ENCODE data around the gene OR5AK2. TPM values are rescaled to one million over a fixed set of nuclear protein-coding genes. Genes with fewer than 3 reads are reported as not detected.
"Not testable (repeated sequence)": the region's sequence is repeated elsewhere in the genome, so short reads cannot be mapped to it uniquely, and the experiment has no call there.

The OR5AK2 gene, protein sequence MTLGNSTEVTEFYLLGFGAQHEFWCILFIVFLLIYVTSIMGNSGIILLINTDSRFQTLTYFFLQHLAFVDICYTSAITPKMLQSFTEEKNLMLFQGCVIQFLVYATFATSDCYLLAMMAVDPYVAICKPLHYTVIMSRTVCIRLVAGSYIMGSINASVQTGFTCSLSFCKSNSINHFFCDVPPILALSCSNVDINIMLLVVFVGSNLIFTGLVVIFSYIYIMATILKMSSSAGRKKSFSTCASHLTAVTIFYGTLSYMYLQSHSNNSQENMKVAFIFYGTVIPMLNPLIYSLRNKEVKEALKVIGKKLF
- total RNA-seq (2014; rRNA removed; shearing (Covaris generic)) = not detected in 2 replicates

DNA sequence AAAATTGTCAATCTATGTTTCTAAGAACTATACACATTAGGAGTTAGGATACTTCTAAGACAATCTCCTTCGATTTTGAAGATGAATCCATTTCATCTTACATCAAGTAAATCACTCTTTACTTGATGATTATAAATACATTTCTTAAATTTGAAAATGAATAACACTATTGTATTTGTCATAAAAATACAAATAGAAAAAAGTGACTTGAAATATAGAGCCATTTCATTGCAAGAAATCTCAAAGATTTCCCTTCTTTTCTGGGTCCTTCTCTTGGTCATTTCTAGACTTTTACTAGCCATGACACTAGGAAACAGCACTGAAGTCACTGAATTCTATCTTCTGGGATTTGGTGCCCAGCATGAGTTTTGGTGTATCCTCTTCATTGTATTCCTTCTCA, at the start of gene OR5AK2:
OR5AK2 (plus strand) TSS at position 301 of the 400 bp plus-strand sequence; CDS start at position 301, 0 bp downstream.
- Histone ChIP-seq H3K36me3 (no peaks in the 10 kb centered on the region), H3K9me3 (replicated peaks) (no peaks in the 10 kb centered on the region), H3K4me3 (no peak within 1 kb of the TSS), H3K4me1 (no peaks in the 10 kb centered on the region), H3K27ac (no peak within 1 kb of the TSS), H3K27me3 (no peaks in the 10 kb centered on the region)
- no peak for DNase-seq

- not testable (repeated sequence) for H3K27me3 ChIP-seq; H3K4me3 ChIP-seq; DNase-seq; H3K36me3 ChIP-seq; H3K4me1 ChIP-seq; H3K9me3 ChIP-seq (replicated peaks); H3K27ac ChIP-seq
These were observed 43.2 kb upstream of the OR5AK2 start for GRCh38 chr11:56945526-56945925.

DNA sequence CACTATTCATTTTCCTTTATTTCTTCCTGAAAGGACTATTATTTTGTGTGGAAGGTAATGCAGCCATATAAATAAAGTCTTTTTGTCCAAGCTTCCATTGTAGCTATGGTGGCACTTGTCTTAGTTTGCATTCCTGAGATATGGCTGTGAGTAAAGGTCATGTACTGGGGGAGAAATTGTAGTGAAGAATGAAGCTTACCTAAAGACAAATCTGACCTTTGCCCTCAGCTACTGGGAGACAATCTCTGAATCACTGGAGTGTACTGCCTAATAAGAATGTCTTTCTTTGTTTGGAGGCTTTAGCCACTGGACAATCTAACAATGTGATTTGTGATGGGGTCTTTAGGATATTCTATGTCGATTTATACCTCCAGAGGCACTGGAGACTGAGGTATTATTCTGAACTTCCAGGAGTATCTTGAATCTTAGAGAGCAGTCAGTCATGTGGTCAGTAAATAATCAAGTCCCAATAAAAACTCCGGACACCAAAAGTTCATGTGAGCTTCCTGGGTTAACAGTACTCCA, 39.7 kb upstream of the OR5AK2 start:
- H3K4me3 ChIP-seq = no peak overlapping the region

GRCh38 chr11:56950510-56950909, 38.2 kb upstream of the OR5AK2 start:
- no peaks in the 10 kb centered on the region for H3K27me3 ChIP-seq
- H3K9me3 ChIP-seq (replicated peaks) = no peaks in the 10 kb centered on the region
- no peak for DNase-seq
- no peak overlapping the region for H3K4me3 ChIP-seq
- H3K4me1 ChIP-seq = no peaks in the 10 kb centered on the region
- H3K36me3 ChIP-seq = no peaks in the 10 kb centered on the region
- no peak overlapping the region for H3K27ac ChIP-seq

More for the DNA sequence above, 39.7 kb upstream of the OR5AK2 start:
- no peak overlapping the region for H3K27ac ChIP-seq
- no peaks in the 10 kb centered on the region for H3K36me3 ChIP-seq
- no peak for DNase-seq
- no peaks in the 10 kb centered on the region for H3K27me3 ChIP-seq
- H3K4me1 ChIP-seq = no peaks in the 10 kb centered on the region
- no peaks in the 10 kb centered on the region for H3K9me3 ChIP-seq (replicated peaks)

DNA sequence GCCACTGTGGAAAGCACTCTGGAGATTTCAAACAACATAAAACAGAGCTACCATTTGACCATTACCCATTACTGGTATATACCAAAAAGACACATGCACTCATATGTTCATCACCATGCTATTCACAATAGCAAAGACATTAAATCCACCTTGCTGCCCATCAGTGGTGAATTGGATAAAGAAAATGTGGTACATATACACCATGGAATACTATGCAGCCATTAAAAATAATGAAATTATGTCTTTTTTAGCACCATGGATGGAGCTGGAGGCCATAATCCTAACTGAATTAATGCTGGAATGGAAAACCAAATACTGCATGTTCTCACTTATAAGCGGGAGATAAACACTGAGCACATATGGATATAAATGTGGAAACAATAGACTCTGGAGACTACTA, 34.8 kb upstream of the OR5AK2 start:
- not testable (repeated sequence) for DNase-seq; H3K36me3 ChIP-seq; H3K27ac ChIP-seq; H3K9me3 ChIP-seq (replicated peaks); H3K4me1 ChIP-seq; H3K4me3 ChIP-seq; H3K27me3 ChIP-seq

DNA sequence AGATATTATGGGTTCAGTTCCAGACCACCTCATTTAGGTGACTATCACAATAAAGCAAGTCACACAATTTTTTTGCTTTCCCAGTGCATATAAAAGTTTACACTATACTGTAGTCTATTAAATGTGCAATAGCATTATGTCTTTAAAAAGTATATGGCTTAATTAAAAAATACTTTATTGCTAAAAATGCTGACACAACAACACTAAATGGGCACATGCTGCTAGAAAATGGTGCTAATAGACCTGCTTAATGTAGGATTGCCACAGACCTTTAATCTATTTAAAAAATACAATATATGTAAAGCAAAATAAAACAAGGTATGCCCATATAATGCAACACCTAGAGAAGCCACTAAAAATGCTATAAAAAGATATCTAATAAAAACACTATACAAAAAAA, 27.1 kb upstream of the OR5AK2 start:
- H3K4me1 ChIP-seq = no peaks in the 10 kb centered on the region
- no peak overlapping the region for H3K4me3 ChIP-seq
- no peaks in the 10 kb centered on the region for H3K36me3 ChIP-seq
- H3K27ac ChIP-seq = no peak overlapping the region
- no peaks in the 10 kb centered on the region for H3K9me3 ChIP-seq (replicated peaks)
- no peaks in the 10 kb centered on the region for H3K27me3 ChIP-seq
- DNase-seq = no peak

DNA sequence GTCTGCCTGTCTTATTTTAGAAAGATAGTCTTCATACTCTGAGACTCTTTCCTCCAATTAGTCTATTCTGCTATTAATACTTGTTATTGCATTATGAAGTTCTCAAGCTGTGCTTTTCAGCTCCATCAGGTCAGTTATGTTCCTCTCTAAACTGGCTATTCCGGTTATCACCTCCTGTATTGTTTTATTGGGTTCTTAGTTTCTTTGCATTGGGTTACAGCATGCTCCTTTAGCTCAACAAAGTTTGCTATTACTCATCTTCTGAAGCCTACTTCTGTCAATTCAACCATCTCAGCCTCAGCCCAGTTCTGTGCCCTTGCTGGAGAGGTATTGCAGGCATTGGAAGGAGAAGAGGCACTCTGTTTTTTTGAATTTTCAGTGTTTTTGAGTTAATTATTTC, 21.0 kb upstream of the OR5AK2 start:
- H3K36me3 ChIP-seq = no peaks in the 10 kb centered on the region
- no peak overlapping the region for H3K27ac ChIP-seq
- DNase-seq = no peak
- H3K4me3 ChIP-seq = no peak overlapping the region
- no peaks in the 10 kb centered on the region for H3K9me3 ChIP-seq (replicated peaks)
- H3K4me1 ChIP-seq = no peaks in the 10 kb centered on the region
- H3K27me3 ChIP-seq = no peaks in the 10 kb centered on the region

DNA sequence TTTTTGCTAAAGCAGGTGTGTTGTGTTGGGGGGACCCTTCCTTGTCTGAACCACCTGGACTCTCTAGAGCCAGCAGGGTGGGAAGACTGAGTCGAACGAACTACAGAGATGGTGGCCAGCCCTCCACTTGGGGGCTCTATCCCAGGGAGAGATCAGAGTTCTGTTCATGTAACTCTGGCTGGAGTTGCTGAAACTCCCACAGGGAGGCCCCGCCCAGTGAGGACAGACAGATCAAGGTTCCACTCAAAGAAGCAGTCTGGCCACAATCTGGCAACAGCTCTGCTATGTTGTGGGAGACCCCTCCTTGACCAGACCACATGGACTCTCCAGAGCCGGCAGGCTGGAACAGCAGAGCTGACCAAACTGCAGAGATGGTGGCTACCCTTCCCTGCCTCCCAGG, 20.2 kb upstream of the OR5AK2 start:
- no peak for DNase-seq
- H3K4me3 ChIP-seq = no peak overlapping the region

GRCh38 chr11:56977314-56977713, 11.4 kb upstream of the OR5AK2 start:
- DNase-seq = no peak
- Histone ChIP-seq H3K27ac (no peak overlapping the region), H3K4me3 (no peak overlapping the region), H3K9me3 (replicated peaks) (no peaks in the 10 kb centered on the region), H3K36me3 (no peaks in the 10 kb centered on the region), H3K27me3 (no peaks in the 10 kb centered on the region), H3K4me1 (no peaks in the 10 kb centered on the region)

More for the DNA sequence above, 20.2 kb upstream of the OR5AK2 start:
- no peaks in the 10 kb centered on the region for H3K4me1 ChIP-seq
- H3K27ac ChIP-seq = no peak overlapping the region
- H3K27me3 ChIP-seq = no peaks in the 10 kb centered on the region
- H3K9me3 ChIP-seq (replicated peaks) = no peaks in the 10 kb centered on the region
- no peaks in the 10 kb centered on the region for H3K36me3 ChIP-seq

DNA sequence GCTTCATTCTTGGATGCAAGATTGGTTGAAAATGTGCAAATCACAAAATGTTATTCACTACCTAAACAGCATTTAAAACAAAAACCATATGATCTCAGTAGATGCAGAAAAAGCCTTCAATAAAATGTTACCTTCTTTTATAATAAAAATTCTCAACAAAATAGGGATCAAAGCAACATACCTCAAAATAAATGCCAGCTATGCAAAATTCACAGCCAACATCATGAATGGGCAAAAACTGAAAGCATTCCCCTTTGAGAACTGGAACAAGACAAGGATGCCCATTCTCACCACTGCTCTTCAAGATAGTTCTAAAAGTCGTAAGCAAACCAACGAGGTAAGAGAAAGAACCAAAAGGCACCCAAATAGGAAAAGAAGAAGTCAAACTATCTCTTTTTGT, 2.0 kb downstream of the OR5AK2 start:
- no peak overlapping the region for H3K27ac ChIP-seq
- DNase-seq = no peak
- H3K27me3 ChIP-seq = no peaks in the 10 kb centered on the region
- H3K36me3 ChIP-seq = no peaks in the 10 kb centered on the region
- no peaks in the 10 kb centered on the region for H3K4me1 ChIP-seq
- no peak overlapping the region for H3K4me3 ChIP-seq
- H3K9me3 ChIP-seq (replicated peaks) = no peaks in the 10 kb centered on the region

GRCh38 chr11:56994532-56994931, 5.8 kb downstream of the OR5AK2 start:
- no peak for DNase-seq
- no peaks in the 10 kb centered on the region for H3K9me3 ChIP-seq (replicated peaks)
- no peaks in the 10 kb centered on the region for H3K4me1 ChIP-seq
- H3K4me3 ChIP-seq = no peak overlapping the region
- H3K27me3 ChIP-seq = no peaks in the 10 kb centered on the region
- no peaks in the 10 kb centered on the region for H3K36me3 ChIP-seq
- H3K27ac ChIP-seq = no peak overlapping the region

DNA sequence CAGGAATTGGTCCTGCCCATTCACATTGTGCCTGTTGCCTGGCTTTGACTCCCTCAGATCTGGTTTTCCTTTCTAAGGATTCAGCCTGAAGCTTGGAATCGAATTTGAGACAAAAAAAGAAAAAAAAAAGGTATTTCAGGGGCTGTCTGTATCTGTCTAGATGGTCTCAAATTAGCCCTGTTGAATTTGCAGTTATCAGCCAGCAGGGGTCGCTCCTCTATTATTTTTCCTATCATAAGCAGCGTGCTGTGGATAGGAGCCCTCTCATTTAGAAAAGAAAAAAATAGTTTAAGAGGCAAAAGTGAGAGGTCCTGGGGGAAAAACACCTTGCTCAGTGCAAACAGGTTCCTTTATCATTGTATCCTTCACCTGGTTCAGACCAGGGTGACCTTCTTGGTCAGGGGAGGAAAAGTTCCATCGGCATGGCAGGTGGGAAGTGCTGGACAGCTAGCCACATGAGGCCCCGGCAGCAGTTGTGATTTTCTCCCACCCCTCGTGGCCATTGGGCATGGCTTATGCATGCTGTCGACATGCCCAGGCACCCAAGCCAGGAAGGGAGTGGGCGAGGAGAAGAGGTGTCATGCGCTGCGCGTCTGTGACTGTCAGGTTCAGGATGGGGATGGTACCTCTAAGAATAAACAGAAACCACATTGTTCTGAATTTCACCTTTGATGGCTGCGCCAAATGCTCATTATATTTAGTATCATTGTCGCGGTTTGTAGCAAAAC, 13.1 kb downstream of the OR5AK2 start:
- H3K4me3 ChIP-seq = no peak overlapping the region

GRCh38 chr11:57008373-57008772, 19.7 kb downstream of the OR5AK2 start:
- H3K4me3 ChIP-seq = no peak overlapping the region
- no peak overlapping the region for H3K27ac ChIP-seq
- no peaks in the 10 kb centered on the region for H3K36me3 ChIP-seq
- no peak for DNase-seq
- no peaks in the 10 kb centered on the region for H3K9me3 ChIP-seq (replicated peaks)
- H3K4me1 ChIP-seq = no peaks in the 10 kb centered on the region
- no peaks in the 10 kb centered on the region for H3K27me3 ChIP-seq

More for the DNA sequence above, 13.1 kb downstream of the OR5AK2 start:
- Histone ChIP-seq H3K27me3 (no peaks in the 10 kb centered on the region), H3K9me3 (replicated peaks) (no peaks in the 10 kb centered on the region), H3K27ac (no peak overlapping the region), H3K36me3 (no peaks in the 10 kb centered on the region), H3K4me1 (no peaks in the 10 kb centered on the region)
- peak in 1 of 2 experiments; percentile 45 for DNase-seq

- H3K9me3 ChIP-seq (replicated peaks) = no peaks in the 10 kb centered on the region
- H3K27me3 ChIP-seq = no peaks in the 10 kb centered on the region
- H3K4me3 ChIP-seq = no peak overlapping the region
- H3K4me1 ChIP-seq = no peaks in the 10 kb centered on the region
- DNase-seq = no peak
- H3K36me3 ChIP-seq = no peaks in the 10 kb centered on the region
- no peak overlapping the region for H3K27ac ChIP-seq
These were observed 27.0 kb downstream of the OR5AK2 start for GRCh38 chr11:57015679-57016078.

DNA sequence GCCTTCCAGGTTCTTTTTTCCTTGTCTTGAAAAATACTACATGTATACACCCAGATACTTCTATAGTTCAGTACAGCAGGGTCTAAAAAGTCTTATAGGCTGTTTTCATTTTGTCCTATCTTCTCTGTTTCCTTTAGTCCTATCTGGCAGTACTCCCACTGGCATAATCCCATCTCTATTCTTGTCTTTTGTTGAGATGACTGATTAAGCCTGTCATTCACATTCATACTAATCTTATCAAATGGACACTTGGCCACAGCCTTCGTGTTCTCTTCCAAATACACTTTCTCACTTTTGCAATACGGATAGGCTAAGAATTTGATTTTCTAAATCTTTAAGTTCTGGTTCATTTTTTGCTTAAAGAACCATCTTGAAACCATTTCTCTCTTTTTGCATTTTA, 42.8 kb downstream of the OR5AK2 start:
- Histone ChIP-seq H3K4me1 (no peaks in the 10 kb centered on the region), H3K4me3 (no peak overlapping the region), H3K27ac (no peak overlapping the region), H3K27me3 (no peaks in the 10 kb centered on the region), H3K36me3 (no peaks in the 10 kb centered on the region), H3K9me3 (replicated peaks) (no peaks in the 10 kb centered on the region)
- no peak for DNase-seq

Measured in SJCRH30 (cell line).